Measurements from ENCODE around the gene ARL8A. TPM values are rescaled to one million over a fixed set of nuclear protein-coding genes. Genes with fewer than 3 reads are reported as not detected.

Gene ARL8A
- total and polyA plus RNA-seq, 2 of the 4 experiments (the other 2 are of a cell fraction): 18.1 to 30.7 TPM

GRCh38 chr1:202153284-202153683, 8.7 kb upstream of the ARL8A start:
- Histone ChIP-seq H4K91ac (ENCODE audit: insufficient read depth, low read depth, low read length) (no peak overlapping the region), H3K27me3 (ENCODE audit: control insufficient read depth, insufficient read depth, low read length) (peaks cover 25% of the 10 kb centered on the region), H3K9ac (ENCODE audit: low read depth, low read length) (no peak overlapping the region), H3K27ac (ENCODE audit: insufficient read depth, low read length) (no peak overlapping the region), H3K79me1 (ENCODE audit: low read depth in 1 of 2, low read length in 2 of 2) (no peaks in the 10 kb centered on the region), H4K8ac (ENCODE audit: low read depth in 2 of 2, low read length in 2 of 2) (no peak overlapping the region), H3K4me1 (ENCODE audit: control insufficient read depth, insufficient read depth, low read length) (no peaks in the 10 kb centered on the region), H2AK9ac (replicated peaks; ENCODE audit: low read depth, low read length, poor library complexity) (no peak overlapping the region), H3K9me3 (ENCODE audit: control insufficient read depth, insufficient read depth, low read length) (no peaks in the 10 kb centered on the region), H2BK5ac (ENCODE audit: low read depth, low read length, poor library complexity, severe bottlenecking) (no peak overlapping the region), H2BK120ac (ENCODE audit: low read depth, low read length) (no peak overlapping the region), H4K20me1 (ENCODE audit: insufficient read depth, low read length) (no peaks in the 10 kb centered on the region), H2AK5ac (ENCODE audit: low read depth, low read length) (no peak overlapping the region), H2BK15ac (ENCODE audit: low read depth, low read length) (no peak overlapping the region), H3K36me3 (ENCODE audit: control insufficient read depth, insufficient read depth, low read length) (no peaks in the 10 kb centered on the region), H3K9me1 (ENCODE audit: insufficient read depth, low read length) (no peaks in the 10 kb centered on the region), H4K5ac (ENCODE audit: low read depth, low read length) (no peak overlapping the region), H3K23ac (ENCODE audit: low read depth, low read length) (no peak overlapping the region), H3K14ac (replicated peaks; ENCODE audit: low read depth, low read length) (no peak overlapping the region), H2AFZ (replicated peaks; ENCODE audit: low read length, poor library complexity) (no peak overlapping the region), H3K56ac (ENCODE audit: extremely low read depth, insufficient read depth, low read length) (no peak overlapping the region), H3K18ac (ENCODE audit: low read depth, low read length) (no peak overlapping the region), H3K4me2 (ENCODE audit: low read depth, low read length) (no peak overlapping the region), H3K4ac (ENCODE audit: low read depth, low read length) (no peak overlapping the region), H3K4me3 (ENCODE audit: insufficient read depth, low read depth, low read length) (no peak overlapping the region), H2BK20ac (ENCODE audit: low read depth, low read length) (no peak overlapping the region)
- ChIA-PET CTCF (no interaction called here), POLR2A (ENCODE audit: unreplicated experiment) (no interaction called here)
- in situ Hi-C loops (cut with MboI; ENCODE audit: low sequenced_read_pairs): no loop called here
- intact Hi-C loops (cut with micrococcal nuclease): no loop called here
- dilution Hi-C loops (cut with HindIII; ENCODE audit: low sequenced_read_pairs, unreplicated experiment): no loop called here
- no peak for DNase-seq
- ATAC-seq (ENCODE audit: low read depth): no peak
- no peak for TF ChIP-seq USF2 (IDR thresholded peaks at IDR 0.05; ENCODE audit: low read depth, low read length)
- TF ChIP-seq MAZ (IDR thresholded peaks at IDR 0.05; ENCODE audit: borderline replicate concordance, low read depth, low read length): no peak
- no peak for TF ChIP-seq CEBPB (IDR thresholded peaks at IDR 0.05; ENCODE audit: low read depth, low read length)
- no peak for TF ChIP-seq SMC3 (IDR thresholded peaks at IDR 0.05; ENCODE audit: low read depth, low read length)
- no peak for TF ChIP-seq CTCF (conservative IDR thresholded peaks at IDR 0.05; ENCODE audit: low read depth, low read length)
- no peak for TF ChIP-seq ELK1 (IDR thresholded peaks at IDR 0.05; ENCODE audit: borderline replicate concordance, low read depth, low read length)
- TF ChIP-seq MXI1 (IDR thresholded peaks at IDR 0.05; ENCODE audit: borderline replicate concordance, low read depth, low read length): no peak
- TF ChIP-seq RFX5 (IDR thresholded peaks at IDR 0.05; ENCODE audit: low read depth, low read length): no peak
- no peak for TF ChIP-seq NFE2L2 (IDR thresholded peaks at IDR 0.05; ENCODE audit: low read depth, low read length)
- no peak for TF ChIP-seq FOS (IDR thresholded peaks at IDR 0.05; ENCODE audit: low read depth, low read length)
- no TSS peak for BruUV-seq (replicated peaks)
- WGBS, 2 experiments (ENCODE audit: extremely low coverage in 2 of 2, insufficient read length in 1 of 2): 74% methylated on average over 3 of the region's 4 CpGs; no CpG with 5 or more reads in 1 of the 2 experiments

All from IMR-90 (cell line).